ENCODE results near the gene BIRC6.
"Not testable (repeated sequence)": the region's sequence is repeated elsewhere in the genome, so short reads cannot be mapped to it uniquely, and the experiment has no call there.

The BIRC6 gene

GRCh38 chr2:32370942-32371341, 14.1 kb downstream of the BIRC6 start:
- H3K27me3 ChIP-seq (replicated peaks; ENCODE audit: control insufficient read depth, insufficient read depth, low read length, poor library complexity, severe bottlenecking); DNase-seq; H3K4me3 ChIP-seq (ENCODE audit: insufficient read depth, low read depth, low read length, poor library complexity, severe bottlenecking); H3K36me3 ChIP-seq (ENCODE audit: control insufficient read depth, insufficient read depth, low read length); H3K9me3 ChIP-seq (ENCODE audit: control insufficient read depth, low read length); H3K4me1 ChIP-seq (ENCODE audit: control insufficient read depth, insufficient read depth, low read length, poor library complexity, severe bottlenecking); H3K27ac ChIP-seq (ENCODE audit: insufficient read depth, low read length, poor library complexity, severe bottlenecking): not testable (repeated sequence)

GRCh38 chr2:32372519-32373182, 15.8 kb downstream of the BIRC6 start:
- Histone ChIP-seq H3K4me3 (ENCODE audit: insufficient read depth, low read depth, low read length, poor library complexity, severe bottlenecking) (no peak overlapping the region), H3K4me1 (ENCODE audit: control insufficient read depth, insufficient read depth, low read length, poor library complexity, severe bottlenecking) (no peaks in the 10 kb centered on the region), H3K36me3 (ENCODE audit: control insufficient read depth, insufficient read depth, low read length) (peaks cover 5% of the 10 kb centered on the region), H3K9me3 (ENCODE audit: control insufficient read depth, low read length) (no peaks in the 10 kb centered on the region), H3K27me3 (replicated peaks; ENCODE audit: control insufficient read depth, insufficient read depth, low read length, poor library complexity, severe bottlenecking) (no peaks in the 10 kb centered on the region), H3K27ac (ENCODE audit: insufficient read depth, low read length, poor library complexity, severe bottlenecking) (no peak overlapping the region)
- DNase-seq: no peak

- no peaks in the 10 kb centered on the region for H3K4me1 ChIP-seq (ENCODE audit: control insufficient read depth, insufficient read depth, low read length, poor library complexity, severe bottlenecking)
- H3K27me3 ChIP-seq (replicated peaks; ENCODE audit: control insufficient read depth, insufficient read depth, low read length, poor library complexity, severe bottlenecking): no peaks in the 10 kb centered on the region
- no peak overlapping the region for H3K27ac ChIP-seq (ENCODE audit: insufficient read depth, low read length, poor library complexity, severe bottlenecking)
- no peak for DNase-seq
- peaks cover 7% of the 10 kb centered on the region for H3K36me3 ChIP-seq (ENCODE audit: control insufficient read depth, insufficient read depth, low read length)
- H3K4me3 ChIP-seq (ENCODE audit: insufficient read depth, low read depth, low read length, poor library complexity, severe bottlenecking): no peak overlapping the region
- no peaks in the 10 kb centered on the region for H3K9me3 ChIP-seq (ENCODE audit: control insufficient read depth, low read length)
These were observed 18.5 kb downstream of the BIRC6 start for GRCh38 chr2:32375228-32375892.

- Histone ChIP-seq H3K9me3 (ENCODE audit: control insufficient read depth, low read length) (no peaks in the 10 kb centered on the region), H3K4me3 (ENCODE audit: insufficient read depth, low read depth, low read length, poor library complexity, severe bottlenecking) (no peak overlapping the region), H3K36me3 (ENCODE audit: control insufficient read depth, insufficient read depth, low read length) (peaks cover 15% of the 10 kb centered on the region), H3K27me3 (replicated peaks; ENCODE audit: control insufficient read depth, insufficient read depth, low read length, poor library complexity, severe bottlenecking) (no peaks in the 10 kb centered on the region), H3K27ac (ENCODE audit: insufficient read depth, low read length, poor library complexity, severe bottlenecking) (no peak overlapping the region), H3K4me1 (ENCODE audit: control insufficient read depth, insufficient read depth, low read length, poor library complexity, severe bottlenecking) (no peaks in the 10 kb centered on the region)
- DNase-seq: no peak
These were observed 19.9 kb downstream of the BIRC6 start for GRCh38 chr2:32376756-32377155.

GRCh38 chr2:32377928-32378327, 21.1 kb downstream of the BIRC6 start:
- no peaks in the 10 kb centered on the region for H3K27me3 ChIP-seq (replicated peaks; ENCODE audit: control insufficient read depth, insufficient read depth, low read length, poor library complexity, severe bottlenecking)
- no peak overlapping the region for H3K27ac ChIP-seq (ENCODE audit: insufficient read depth, low read length, poor library complexity, severe bottlenecking)
- no peak for DNase-seq
- no peaks in the 10 kb centered on the region for H3K4me1 ChIP-seq (ENCODE audit: control insufficient read depth, insufficient read depth, low read length, poor library complexity, severe bottlenecking)
- H3K36me3 ChIP-seq (ENCODE audit: control insufficient read depth, insufficient read depth, low read length): peaks cover 14% of the 10 kb centered on the region
- no peaks in the 10 kb centered on the region for H3K9me3 ChIP-seq (ENCODE audit: control insufficient read depth, low read length)
- H3K4me3 ChIP-seq (ENCODE audit: insufficient read depth, low read depth, low read length, poor library complexity, severe bottlenecking): no peak overlapping the region

GRCh38 chr2:32379352-32379751, 22.5 kb downstream of the BIRC6 start:
- H3K27me3 ChIP-seq (replicated peaks; ENCODE audit: control insufficient read depth, insufficient read depth, low read length, poor library complexity, severe bottlenecking): no peaks in the 10 kb centered on the region
- DNase-seq: no peak
- no peaks in the 10 kb centered on the region for H3K4me1 ChIP-seq (ENCODE audit: control insufficient read depth, insufficient read depth, low read length, poor library complexity, severe bottlenecking)
- H3K9me3 ChIP-seq (ENCODE audit: control insufficient read depth, low read length): no peaks in the 10 kb centered on the region
- H3K27ac ChIP-seq (ENCODE audit: insufficient read depth, low read length, poor library complexity, severe bottlenecking): no peak overlapping the region
- peaks cover 26% of the 10 kb centered on the region for H3K36me3 ChIP-seq (ENCODE audit: control insufficient read depth, insufficient read depth, low read length)
- H3K4me3 ChIP-seq (ENCODE audit: insufficient read depth, low read depth, low read length, poor library complexity, severe bottlenecking): no peak overlapping the region

- no peaks in the 10 kb centered on the region for H3K27me3 ChIP-seq (replicated peaks; ENCODE audit: control insufficient read depth, insufficient read depth, low read length, poor library complexity, severe bottlenecking)
- no peak for DNase-seq
- no peak overlapping the region for H3K27ac ChIP-seq (ENCODE audit: insufficient read depth, low read length, poor library complexity, severe bottlenecking)
- peaks cover 52% of the 10 kb centered on the region for H3K36me3 ChIP-seq (ENCODE audit: control insufficient read depth, insufficient read depth, low read length)
- no peak overlapping the region for H3K4me3 ChIP-seq (ENCODE audit: insufficient read depth, low read depth, low read length, poor library complexity, severe bottlenecking)
- H3K4me1 ChIP-seq (ENCODE audit: control insufficient read depth, insufficient read depth, low read length, poor library complexity, severe bottlenecking): no peaks in the 10 kb centered on the region
- H3K9me3 ChIP-seq (ENCODE audit: control insufficient read depth, low read length): no peaks in the 10 kb centered on the region
These were observed 27.0 kb downstream of the BIRC6 start for GRCh38 chr2:32383858-32384257.

GRCh38 chr2:32384529-32384928, 27.7 kb downstream of the BIRC6 start:
- Histone ChIP-seq H3K4me1 (ENCODE audit: control insufficient read depth, insufficient read depth, low read length, poor library complexity, severe bottlenecking) (no peaks in the 10 kb centered on the region), H3K36me3 (ENCODE audit: control insufficient read depth, insufficient read depth, low read length) (peaks cover 59% of the 10 kb centered on the region), H3K27ac (ENCODE audit: insufficient read depth, low read length, poor library complexity, severe bottlenecking) (no peak overlapping the region), H3K9me3 (ENCODE audit: control insufficient read depth, low read length) (no peaks in the 10 kb centered on the region), H3K4me3 (ENCODE audit: insufficient read depth, low read depth, low read length, poor library complexity, severe bottlenecking) (no peak overlapping the region), H3K27me3 (replicated peaks; ENCODE audit: control insufficient read depth, insufficient read depth, low read length, poor library complexity, severe bottlenecking) (no peaks in the 10 kb centered on the region)
- DNase-seq: no peak

GRCh38 chr2:32386739-32387138, 29.9 kb downstream of the BIRC6 start:
- no peak overlapping the region for H3K4me3 ChIP-seq (ENCODE audit: insufficient read depth, low read depth, low read length, poor library complexity, severe bottlenecking)
- no peaks in the 10 kb centered on the region for H3K27me3 ChIP-seq (replicated peaks; ENCODE audit: control insufficient read depth, insufficient read depth, low read length, poor library complexity, severe bottlenecking)
- DNase-seq: no peak
- H3K27ac ChIP-seq (ENCODE audit: insufficient read depth, low read length, poor library complexity, severe bottlenecking): no peak overlapping the region
- H3K36me3 ChIP-seq (ENCODE audit: control insufficient read depth, insufficient read depth, low read length): peaks cover 56% of the 10 kb centered on the region
- H3K9me3 ChIP-seq (ENCODE audit: control insufficient read depth, low read length): no peaks in the 10 kb centered on the region
- no peaks in the 10 kb centered on the region for H3K4me1 ChIP-seq (ENCODE audit: control insufficient read depth, insufficient read depth, low read length, poor library complexity, severe bottlenecking)

GRCh38 chr2:32399221-32399620, 42.4 kb downstream of the BIRC6 start:
- Histone ChIP-seq H3K4me3 (ENCODE audit: insufficient read depth, low read depth, low read length, poor library complexity, severe bottlenecking) (no peak overlapping the region), H3K4me1 (ENCODE audit: control insufficient read depth, insufficient read depth, low read length, poor library complexity, severe bottlenecking) (no peaks in the 10 kb centered on the region), H3K27me3 (replicated peaks; ENCODE audit: control insufficient read depth, insufficient read depth, low read length, poor library complexity, severe bottlenecking) (no peaks in the 10 kb centered on the region), H3K9me3 (ENCODE audit: control insufficient read depth, low read length) (no peaks in the 10 kb centered on the region), H3K36me3 (ENCODE audit: control insufficient read depth, insufficient read depth, low read length) (peaks cover 28% of the 10 kb centered on the region), H3K27ac (ENCODE audit: insufficient read depth, low read length, poor library complexity, severe bottlenecking) (no peak overlapping the region)
- DNase-seq: no peak

Data from effector memory CD4-positive, alpha-beta T cell (primary cell).